HG02885 (cell line): ENCODE measurements around the gene ALDH1L1.

Source experiments
- ATAC-seq: cut with Tn5 transposase; IDR thresholded peaks from one replicate; pipeline ENCODE4 v1.9.1; 2021; ENCODE audit warnings: mild to moderate bottlenecking; ENCODE audit not compliant: unreplicated experiment, poor library complexity

ALDH1L1 gene

DNA sequence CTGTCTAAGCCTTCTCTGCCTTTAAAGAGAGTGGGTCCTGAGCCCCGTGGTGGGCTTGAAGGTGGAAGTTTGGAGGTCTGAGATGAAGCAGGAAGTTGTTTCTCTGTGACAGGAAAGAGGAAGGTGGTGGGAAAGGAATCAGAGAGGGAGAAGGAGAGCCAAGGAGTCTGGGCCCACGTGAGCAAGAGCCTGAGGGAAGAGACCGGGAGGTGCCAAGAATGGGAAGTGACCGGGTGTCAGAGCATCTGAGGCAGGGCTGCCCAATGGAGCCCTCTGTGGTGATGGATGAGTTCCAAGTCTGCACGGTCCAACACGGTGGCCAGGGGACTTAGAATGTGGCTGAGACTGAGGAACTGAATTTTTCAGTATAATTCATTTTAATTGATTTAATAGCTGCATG is 24.6 kb downstream of the ALDH1L1 start:
- ATAC-seq = no peak

- no peak for ATAC-seq
These were observed 25.1 kb downstream of the ALDH1L1 start for GRCh38 chr3:126155280-126155640.

- ATAC-seq = no peak
These were observed 25.8 kb downstream of the ALDH1L1 start for GRCh38 chr3:126154391-126155279.

GRCh38 chr3:126153695-126154360 is 26.6 kb downstream of the ALDH1L1 start:
- ATAC-seq = no peak

GRCh38 chr3:126152901-126153694 is 27.3 kb downstream of the ALDH1L1 start:
- ATAC-seq = no peak

GRCh38 chr3:126152458-126152857 is 27.9 kb downstream of the ALDH1L1 start:
- ATAC-seq = no peak

GRCh38 chr3:126151562-126152302 is 28.7 kb downstream of the ALDH1L1 start:
- no peak for ATAC-seq

DNA sequence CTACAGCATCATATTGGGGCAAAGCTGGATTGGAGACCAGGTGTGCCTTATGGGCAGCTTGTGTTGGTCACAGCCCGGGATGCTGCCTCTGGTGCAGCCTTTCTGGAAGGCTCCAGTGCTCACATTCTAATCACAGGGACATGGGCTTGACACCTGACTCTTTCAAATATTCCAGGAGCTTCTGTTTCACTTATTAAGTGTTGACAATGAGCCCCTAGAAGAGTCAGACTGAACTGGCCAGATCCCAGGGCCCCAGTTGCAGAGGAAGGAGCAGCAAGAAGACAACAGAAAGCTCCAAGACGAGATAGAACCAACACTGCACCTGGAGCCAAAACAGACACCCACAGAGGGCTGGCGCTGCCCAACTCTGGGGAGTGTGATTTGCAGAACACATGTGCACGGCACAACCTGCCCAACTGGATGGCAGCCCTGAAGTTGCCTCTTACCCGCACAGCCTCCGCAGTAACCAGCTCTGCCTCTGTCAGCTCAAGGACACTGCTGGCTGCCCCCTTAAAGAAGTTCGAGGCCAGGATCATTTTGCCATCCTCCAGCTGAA is 30.3 kb downstream of the ALDH1L1 start:
- ATAC-seq = no peak

GRCh38 chr3:126149256-126149902 is 31.0 kb downstream of the ALDH1L1 start:
- no peak for ATAC-seq

DNA sequence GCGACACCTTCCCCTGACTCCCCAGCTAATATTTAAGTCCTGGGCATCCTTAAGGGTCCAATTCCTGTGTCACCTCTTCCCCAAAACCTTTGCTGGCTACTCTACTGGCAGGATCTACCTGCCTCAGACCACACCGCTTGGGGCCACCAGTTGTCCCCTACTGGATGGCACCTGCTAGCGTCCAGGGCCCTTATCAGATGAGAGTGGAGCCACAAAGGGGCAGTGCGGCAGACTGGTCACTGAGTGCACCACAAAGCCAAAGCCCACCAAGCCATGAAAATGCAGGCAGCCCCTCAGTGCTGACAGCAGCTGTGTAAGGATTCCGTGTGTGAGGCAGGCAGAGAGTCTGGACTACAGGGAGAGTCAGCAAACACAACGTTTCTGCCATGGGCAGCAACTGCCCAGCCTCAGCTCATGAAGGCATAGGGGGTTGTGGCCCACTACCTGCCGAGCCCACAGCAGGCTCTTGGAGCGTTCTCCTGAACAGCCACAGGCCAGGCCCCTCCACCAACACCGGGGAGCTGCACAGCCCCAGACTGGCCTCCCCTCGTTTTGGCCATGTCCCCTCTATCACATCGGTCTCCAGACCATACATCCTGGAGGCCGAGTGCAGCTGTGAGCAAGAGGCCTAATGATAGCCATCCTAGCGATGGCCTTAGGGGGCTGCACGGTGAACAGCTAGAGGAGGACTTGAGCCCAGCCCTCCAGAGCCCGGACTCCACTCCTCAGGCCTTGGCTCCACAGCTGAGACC is 32.3 kb downstream of the ALDH1L1 start:
- ATAC-seq = no peak

- no peak for ATAC-seq
These were observed 33.0 kb downstream of the ALDH1L1 start for GRCh38 chr3:126147147-126147931.

DNA sequence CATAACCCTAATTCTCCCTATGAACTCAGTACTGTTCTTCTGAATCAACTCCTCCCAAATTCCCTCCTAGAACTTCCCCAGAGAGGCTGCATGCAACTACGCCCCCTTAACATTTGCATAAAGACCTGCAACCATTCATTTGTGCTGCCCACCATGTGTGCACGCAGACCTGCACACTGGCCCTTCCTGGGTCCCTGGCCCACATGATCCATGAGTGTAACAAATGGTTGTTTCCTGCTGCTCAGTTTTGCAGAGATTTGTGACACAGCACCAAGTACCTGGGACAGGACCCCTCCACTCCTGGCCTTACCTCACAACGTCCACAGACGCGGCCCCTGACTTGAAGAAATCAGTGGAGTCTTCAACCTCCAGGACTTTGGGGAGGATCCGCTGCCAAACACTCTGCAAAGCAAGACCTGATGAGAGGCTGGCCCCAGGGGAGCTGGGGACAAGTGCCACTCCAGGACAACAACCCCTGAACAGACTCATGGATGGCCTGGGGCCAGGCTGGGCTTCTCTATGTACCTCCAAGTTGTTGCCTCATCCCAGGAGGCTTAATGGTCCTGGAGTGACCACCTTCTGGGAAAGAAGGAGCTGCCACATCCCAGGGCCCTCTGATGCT is 33.8 kb downstream of the ALDH1L1 start:
- no peak for ATAC-seq

- no peak for ATAC-seq
These were observed 34.4 kb downstream of the ALDH1L1 start for GRCh38 chr3:126146034-126146433.

- ATAC-seq = no peak
These were observed 37.7 kb downstream of the ALDH1L1 start for GRCh38 chr3:126142652-126143051.

DNA sequence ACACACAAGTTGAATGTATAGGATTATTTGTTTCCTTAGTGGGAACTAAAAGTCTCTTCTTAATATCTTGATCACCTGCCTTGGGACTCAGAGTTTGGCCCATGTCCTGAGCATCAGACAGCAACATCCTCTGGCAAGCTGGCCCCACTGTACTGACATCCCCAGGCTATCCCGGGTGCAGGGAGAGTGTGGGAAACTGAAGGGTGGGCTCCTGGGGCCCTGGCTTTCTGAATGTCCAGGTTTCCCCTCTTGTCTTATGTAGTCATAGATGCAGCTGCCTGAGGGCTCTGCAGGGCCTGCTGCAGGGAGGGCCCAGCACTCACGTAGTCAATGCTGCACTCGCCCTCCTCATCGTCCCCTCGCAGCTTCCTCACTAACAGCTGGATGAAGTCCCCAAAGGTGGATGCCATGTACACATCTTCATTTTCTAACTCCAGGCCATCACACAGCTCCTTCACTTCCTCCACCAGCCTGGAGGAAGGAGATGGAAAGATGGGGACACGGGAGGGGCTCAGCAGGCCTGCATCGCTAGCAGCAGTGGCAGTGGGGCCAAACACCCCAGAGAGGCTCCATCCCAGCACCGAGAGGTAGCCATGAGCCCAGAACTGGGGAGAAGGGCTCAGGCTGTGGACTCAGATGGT is 42.8 kb downstream of the ALDH1L1 start:
- no peak for ATAC-seq

GRCh38 chr3:126136428-126137220 is 43.8 kb downstream of the ALDH1L1 start:
- ATAC-seq = no peak
